ENCODE data around the gene NUP153.
"Not testable (repeated sequence)": the region's sequence is repeated elsewhere in the genome, so short reads cannot be mapped to it uniquely, and the experiment has no call there.

Gene NUP153

GRCh38 chr6:17710331-17710730 lies 3.6 kb upstream of the NUP153 start:
- TF ChIP-seq CTCF (conservative IDR thresholded peaks at IDR 0.05; ENCODE audit: low read length) = no peak
- H3K4me3 ChIP-seq (ENCODE audit: low read length) = no peak overlapping the region
- peak; percentile 71 for DNase-seq (ENCODE audit: low read depth)

- no peak overlapping the region for H3K4me3 ChIP-seq (ENCODE audit: low read length)
Measured at GRCh38 chr6:17709476-17709875, 2.8 kb upstream of the NUP153 start.

GRCh38 chr6:17708035-17708434 lies 1.3 kb upstream of the NUP153 start:
- not testable (repeated sequence) for H3K4me3 ChIP-seq (ENCODE audit: low read length); DNase-seq (ENCODE audit: low read depth)

More at GRCh38 chr6:17709476-17709875, 2.8 kb upstream of the NUP153 start:
- TF ChIP-seq CTCF (conservative IDR thresholded peaks at IDR 0.05; ENCODE audit: low read length) = no peak
- DNase-seq (ENCODE audit: low read depth) = peak; percentile 15

GRCh38 chr6:17707371-17707651 lies 586 bp upstream of the NUP153 start:
- no peak for DNase-seq (ENCODE audit: low read depth)
- peak overlapping the region; percentile 67 for H3K4me3 ChIP-seq (ENCODE audit: low read length)

GRCh38 chr6:17705778-17706579 lies 746 bp downstream of the NUP153 start:
- peak; percentile 55 for DNase-seq (ENCODE audit: low read depth)
- H3K4me3 ChIP-seq (ENCODE audit: low read length) = peak overlapping the region; percentile 82
- TF ChIP-seq CTCF (conservative IDR thresholded peaks at IDR 0.05; ENCODE audit: low read length) = peak; percentile 17; the same call in 1 of the 2 replicates

More at GRCh38 chr6:17707371-17707651, 586 bp upstream of the NUP153 start:
- TF ChIP-seq CTCF (conservative IDR thresholded peaks at IDR 0.05; ENCODE audit: low read length) = no peak

- H3K4me3 ChIP-seq (ENCODE audit: low read length) = peak overlapping the region; percentile 82
- no peak for TF ChIP-seq CTCF (conservative IDR thresholded peaks at IDR 0.05; ENCODE audit: low read length)
- peak; percentile 76 for DNase-seq (ENCODE audit: low read depth)
Measured at GRCh38 chr6:17705428-17705777, 1.3 kb downstream of the NUP153 start.

GRCh38 chr6:17703256-17703694 lies 3.5 kb downstream of the NUP153 start:
- no peak overlapping the region for H3K4me3 ChIP-seq (ENCODE audit: low read length)
- DNase-seq (ENCODE audit: low read depth) = peak; percentile 94
- no peak for TF ChIP-seq CTCF (conservative IDR thresholded peaks at IDR 0.05; ENCODE audit: low read length)
